IPS-20b (cell line): ENCODE measurements around the gene TAL1.

Experiments used
- H3K27ac ChIP-seq: one replicate; pipeline ENCODE4 v1.5.1; 2013; ENCODE audit warnings: low read length
- H3K27me3 ChIP-seq: 2 replicates; pipeline ENCODE4 v1.6.1; 2013; ENCODE audit warnings: mild to moderate bottlenecking, low read length, inconsistent platforms; ENCODE audit not compliant: insufficient read depth
- H3K36me3 ChIP-seq: 2 replicates; pipeline ENCODE4 v1.6.1; 2013; ENCODE audit warnings: low read depth, mild to moderate bottlenecking, inconsistent platforms, low read length, moderate library complexity; ENCODE audit not compliant: insufficient read depth
- H3K4me1 ChIP-seq: 2 replicates; pipeline ENCODE4 v1.6.1; 2013; ENCODE audit warnings: mild to moderate bottlenecking, control low read depth, inconsistent platforms, low read length, moderate library complexity; ENCODE audit not compliant: insufficient read depth
- H3K4me3 ChIP-seq: 2 replicates; pipeline ENCODE4 v1.5.1; 2013; ENCODE audit warnings: mild to moderate bottlenecking, low read length, inconsistent platforms
- H3K9ac ChIP-seq: 2 replicates; pipeline ENCODE4 v1.6.1; 2013; ENCODE audit warnings: low read depth, mild to moderate bottlenecking, inconsistent platforms, low read length, moderate library complexity
- H3K9me3 ChIP-seq: 2 replicates; pipeline ENCODE4 v1.6.1; 2013; ENCODE audit warnings: mild to moderate bottlenecking, low read depth, low read length, inconsistent platforms; ENCODE audit not compliant: insufficient read depth

The TAL1 gene

DNA sequence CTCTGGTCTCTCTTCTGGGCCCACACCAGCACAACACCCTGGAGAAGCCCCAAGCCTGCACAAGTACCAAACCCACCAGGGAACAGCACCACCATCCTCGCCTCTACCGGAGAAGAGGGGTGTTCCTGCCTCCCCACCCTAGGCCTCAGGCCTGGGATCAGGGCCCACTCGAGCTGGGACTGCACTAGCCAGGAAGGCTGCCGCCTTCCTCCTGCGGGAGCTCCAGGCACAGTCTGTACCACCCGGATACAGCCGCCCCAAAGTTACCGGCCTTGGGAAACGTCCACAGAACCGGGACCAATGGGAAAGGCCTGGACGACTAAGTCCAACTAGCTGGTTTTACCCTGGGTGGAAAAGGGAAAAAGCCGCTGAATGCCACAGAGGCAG is 3.4 kb downstream of the TAL1 start:
- Histone ChIP-seq H3K27ac (no peak overlapping the region), H3K27me3 (peaks cover 100% of the 10 kb centered on the region), H3K4me1 (peaks cover 32% of the 10 kb centered on the region), H3K4me3 (peak overlapping the region; percentile 43; the same call in 1 of the 2 replicates), H3K9ac (no peak overlapping the region), H3K36me3 (no peaks in the 10 kb centered on the region), H3K9me3 (peaks cover 6% of the 10 kb centered on the region; the same call in 1 of the 2 replicates)

DNA sequence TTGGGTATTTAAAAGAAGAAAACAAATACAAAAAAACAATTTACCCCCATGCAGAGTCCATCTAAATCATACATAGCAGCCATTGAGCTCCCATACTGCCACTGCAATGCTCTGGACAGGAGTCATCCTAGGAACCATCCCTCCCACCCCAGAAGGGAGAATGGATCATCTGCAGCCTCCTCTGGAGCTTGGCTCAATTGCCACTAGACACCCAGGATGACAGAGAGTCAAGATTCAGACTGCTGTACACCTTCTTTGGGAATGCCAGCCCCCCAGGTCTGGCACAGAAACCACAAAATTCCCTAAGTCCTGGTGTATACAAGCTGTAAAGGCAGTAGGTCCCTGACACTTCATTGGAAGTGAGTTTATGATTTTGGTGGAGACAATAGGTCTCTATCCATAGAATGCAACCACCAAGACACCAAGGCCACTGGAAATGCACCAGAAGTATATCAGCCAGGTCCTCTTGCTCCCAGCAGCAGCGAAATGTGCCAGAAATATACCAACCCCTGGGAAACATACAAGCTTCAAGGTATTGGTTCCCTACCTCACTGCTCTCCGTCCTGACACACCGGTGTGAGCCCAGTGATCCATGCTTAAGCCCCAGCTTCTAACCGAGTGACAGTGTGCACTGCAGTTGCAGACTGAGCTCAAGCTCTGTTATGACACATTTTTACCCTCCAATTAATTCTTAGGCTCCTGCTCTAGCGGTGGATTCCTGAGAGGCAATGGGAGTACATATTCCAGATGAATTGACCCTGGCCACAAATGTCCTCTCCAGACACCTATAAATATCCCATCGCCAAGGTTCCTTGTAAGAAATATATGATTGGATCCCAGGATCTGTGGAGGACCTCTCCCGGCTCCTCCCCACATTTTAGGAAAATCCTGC is 4.4 kb downstream of the TAL1 start:
- Histone ChIP-seq H3K27ac (no peak overlapping the region), H3K4me1 (peaks cover 32% of the 10 kb centered on the region), H3K36me3 (no peaks in the 10 kb centered on the region), H3K9me3 (peaks cover 8% of the 10 kb centered on the region; the same call in 1 of the 2 replicates), H3K9ac (no peak overlapping the region), H3K4me3 (no peak overlapping the region), H3K27me3 (peaks cover 100% of the 10 kb centered on the region)

DNA sequence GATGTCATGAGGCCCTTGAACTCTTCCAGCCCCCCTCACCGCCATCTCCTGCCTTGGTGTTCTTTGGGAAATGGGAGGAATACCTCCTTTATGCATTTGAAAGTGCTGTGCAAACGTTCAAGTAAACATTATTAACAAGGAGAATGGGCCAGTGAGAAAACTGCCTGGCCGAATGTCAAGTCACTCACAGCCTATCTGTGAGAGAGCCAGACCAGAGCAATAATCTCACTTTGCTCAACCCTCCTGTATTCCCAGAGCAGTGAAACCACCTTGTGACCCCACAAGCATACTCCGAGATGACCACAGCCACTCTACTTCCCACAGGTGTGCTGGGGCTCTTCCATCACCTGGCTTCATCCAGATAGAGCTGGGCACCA is 5.2 kb downstream of the TAL1 start:
- H3K36me3 ChIP-seq: no peaks in the 10 kb centered on the region
- peaks cover 8% of the 10 kb centered on the region; the same call in 1 of the 2 replicates for H3K9me3 ChIP-seq
- peaks cover 32% of the 10 kb centered on the region for H3K4me1 ChIP-seq
- no peak overlapping the region for H3K9ac ChIP-seq
- peaks cover 100% of the 10 kb centered on the region for H3K27me3 ChIP-seq
- no peak overlapping the region for H3K4me3 ChIP-seq
- no peak overlapping the region for H3K27ac ChIP-seq

DNA sequence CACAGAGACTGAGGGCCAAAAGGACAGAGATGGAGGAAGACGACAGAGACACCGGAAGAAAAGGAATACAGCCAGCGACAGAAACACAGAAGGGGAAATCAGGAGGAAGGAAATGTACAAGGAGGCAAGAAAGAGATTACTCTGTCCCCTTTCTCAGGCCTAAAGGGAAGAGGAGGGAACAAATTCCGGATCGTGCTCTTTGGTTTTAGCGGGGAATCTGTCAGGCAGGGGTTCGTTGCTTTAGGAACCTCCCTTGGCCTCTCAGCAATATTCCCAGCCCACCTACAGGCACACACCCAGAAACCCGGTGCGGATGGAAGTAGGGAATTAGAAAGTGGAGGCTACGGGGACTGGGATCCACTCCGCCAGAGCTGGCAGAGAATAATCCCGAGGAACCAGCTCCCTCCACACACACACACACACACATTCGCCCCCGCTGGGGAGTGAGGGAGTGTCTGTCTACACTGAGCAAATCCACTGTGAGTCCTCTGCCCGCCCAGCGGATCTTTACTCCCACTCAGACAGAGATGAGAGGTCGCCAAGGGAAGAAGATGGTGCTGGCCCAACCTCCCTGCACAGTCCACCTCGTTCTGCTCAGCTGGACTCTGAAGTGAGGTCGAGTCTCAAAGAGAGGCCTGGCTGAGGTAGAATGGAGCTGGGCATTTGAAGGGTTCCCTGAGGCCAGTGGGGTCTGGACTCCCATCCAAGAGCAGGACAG is 5.7 kb downstream of the TAL1 start:
- no peaks in the 10 kb centered on the region for H3K36me3 ChIP-seq

DNA sequence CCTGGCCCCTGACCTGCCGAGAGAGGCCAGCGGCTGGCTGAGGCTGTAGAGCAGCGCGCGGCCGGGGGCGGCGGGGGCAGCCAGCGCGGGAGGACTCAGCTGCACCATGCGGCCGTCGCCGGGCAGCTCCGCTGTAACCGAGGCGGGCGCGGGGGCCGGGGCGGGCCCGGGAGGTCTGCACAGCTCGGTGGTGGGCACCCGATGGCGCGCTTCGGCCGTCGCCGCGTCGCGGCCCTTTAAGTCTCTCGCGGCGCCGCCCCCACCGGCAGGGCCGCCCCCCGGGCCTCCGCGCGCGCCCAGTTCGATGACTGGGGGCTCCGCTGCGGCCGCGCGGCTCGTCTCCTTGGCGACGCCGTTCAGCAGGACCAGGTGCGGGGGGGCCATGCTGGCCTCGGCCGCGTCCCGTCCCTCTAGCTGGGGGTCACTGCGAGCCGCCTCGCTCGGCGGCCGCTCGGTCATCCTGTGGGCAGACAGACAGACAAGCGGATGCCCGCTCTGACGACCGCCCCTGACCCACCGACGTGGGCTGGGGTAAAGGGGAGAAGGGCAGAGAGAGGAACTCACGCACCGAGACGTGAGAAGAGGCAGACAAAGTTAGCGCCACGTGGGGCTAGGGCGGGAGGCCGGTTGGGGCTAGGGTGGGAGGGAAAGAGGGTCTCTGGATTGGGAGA is 6.5 kb downstream of the TAL1 start:
- peaks cover 8% of the 10 kb centered on the region; the same call in 1 of the 2 replicates for H3K9me3 ChIP-seq
- H3K36me3 ChIP-seq: no peaks in the 10 kb centered on the region
- H3K27me3 ChIP-seq: peaks cover 100% of the 10 kb centered on the region
- peak overlapping the region; percentile 20; the same call in 1 of the 2 replicates for H3K4me3 ChIP-seq
- no peak overlapping the region for H3K9ac ChIP-seq
- H3K27ac ChIP-seq: no peak overlapping the region
- H3K4me1 ChIP-seq: peaks cover 27% of the 10 kb centered on the region

More for the DNA sequence above, 5.7 kb downstream of the TAL1 start:
- Histone ChIP-seq H3K4me3 (peak overlapping the region; percentile 20; the same call in 1 of the 2 replicates), H3K27me3 (peaks cover 100% of the 10 kb centered on the region), H3K4me1 (peaks cover 27% of the 10 kb centered on the region), H3K9ac (no peak overlapping the region), H3K9me3 (peaks cover 8% of the 10 kb centered on the region; the same call in 1 of the 2 replicates), H3K27ac (no peak overlapping the region)

DNA sequence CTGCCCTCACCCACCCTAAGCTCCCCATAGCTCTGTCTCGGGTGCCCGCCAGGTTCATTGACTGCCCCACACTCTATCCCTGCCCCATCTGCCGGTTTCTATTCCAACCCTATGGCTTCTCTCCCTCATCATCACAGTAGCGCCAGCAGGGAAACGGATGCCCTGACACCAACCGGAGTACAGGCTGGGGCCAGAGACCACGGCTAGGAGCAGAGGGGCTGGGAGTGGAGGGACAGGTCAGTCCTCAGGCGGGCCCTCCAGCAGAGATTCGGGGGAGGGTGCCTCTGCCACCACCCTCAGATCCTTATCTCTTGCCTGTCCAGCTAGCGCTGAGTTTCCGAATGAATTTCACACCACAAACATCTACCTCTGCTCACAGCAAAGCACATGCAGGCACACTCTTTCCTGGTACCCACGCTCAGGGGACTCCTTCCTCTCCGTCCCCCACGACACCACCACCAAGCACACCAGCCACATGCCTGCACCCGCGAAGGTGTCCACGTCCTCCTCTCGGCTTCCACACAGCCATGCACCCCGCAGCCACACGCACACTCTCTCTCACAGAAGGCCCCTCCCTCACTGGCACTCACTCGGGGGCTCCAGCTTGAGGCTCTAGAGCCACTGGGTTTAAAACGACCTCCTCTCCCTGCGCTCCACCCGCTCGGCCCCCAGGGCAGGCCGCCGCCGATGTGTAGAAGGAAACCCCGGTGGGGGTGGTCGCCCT is 7.2 kb downstream of the TAL1 start:
- no peaks in the 10 kb centered on the region for H3K36me3 ChIP-seq
- no peak overlapping the region for H3K27ac ChIP-seq
- H3K9ac ChIP-seq: no peak overlapping the region
- peaks cover 8% of the 10 kb centered on the region; the same call in 1 of the 2 replicates for H3K9me3 ChIP-seq
- peak overlapping the region; percentile 28; the same call in 1 of the 2 replicates for H3K4me3 ChIP-seq
- H3K27me3 ChIP-seq: peaks cover 100% of the 10 kb centered on the region
- peaks cover 22% of the 10 kb centered on the region for H3K4me1 ChIP-seq

DNA sequence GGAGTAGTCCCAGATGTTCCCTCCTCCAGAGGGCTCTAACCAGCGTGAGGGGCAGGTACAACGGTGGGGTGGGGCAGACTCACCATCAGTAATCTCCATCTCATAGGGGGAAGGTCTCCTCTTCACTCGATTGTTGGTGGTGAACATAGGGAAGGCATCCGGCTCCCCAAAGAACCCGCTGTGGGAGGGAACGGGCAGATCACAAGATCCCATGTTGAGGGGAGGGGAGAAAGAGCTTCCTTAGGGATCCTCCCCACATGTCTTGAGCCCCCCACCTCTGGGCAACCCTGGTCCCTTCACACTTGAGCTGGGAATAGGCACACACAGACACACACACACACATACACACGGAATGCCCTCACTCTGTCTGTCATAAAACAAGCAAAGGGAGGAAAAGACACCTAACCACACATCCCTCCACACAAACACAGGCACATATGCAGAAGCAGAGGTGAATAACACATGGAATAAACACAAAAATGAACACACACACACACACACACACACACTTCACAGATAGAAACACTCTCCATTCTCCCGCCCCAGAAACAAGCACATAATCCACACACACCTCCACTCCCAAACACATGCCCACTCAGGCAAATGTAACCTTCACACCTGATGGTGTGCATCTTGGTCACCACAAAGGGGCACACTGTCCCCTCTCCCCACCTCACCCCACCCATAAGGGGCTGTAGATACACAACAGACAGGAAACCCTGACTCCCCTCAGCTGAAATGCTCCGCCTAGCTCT is 7.9 kb downstream of the TAL1 start:
- peaks cover 99% of the 10 kb centered on the region for H3K27me3 ChIP-seq

DNA sequence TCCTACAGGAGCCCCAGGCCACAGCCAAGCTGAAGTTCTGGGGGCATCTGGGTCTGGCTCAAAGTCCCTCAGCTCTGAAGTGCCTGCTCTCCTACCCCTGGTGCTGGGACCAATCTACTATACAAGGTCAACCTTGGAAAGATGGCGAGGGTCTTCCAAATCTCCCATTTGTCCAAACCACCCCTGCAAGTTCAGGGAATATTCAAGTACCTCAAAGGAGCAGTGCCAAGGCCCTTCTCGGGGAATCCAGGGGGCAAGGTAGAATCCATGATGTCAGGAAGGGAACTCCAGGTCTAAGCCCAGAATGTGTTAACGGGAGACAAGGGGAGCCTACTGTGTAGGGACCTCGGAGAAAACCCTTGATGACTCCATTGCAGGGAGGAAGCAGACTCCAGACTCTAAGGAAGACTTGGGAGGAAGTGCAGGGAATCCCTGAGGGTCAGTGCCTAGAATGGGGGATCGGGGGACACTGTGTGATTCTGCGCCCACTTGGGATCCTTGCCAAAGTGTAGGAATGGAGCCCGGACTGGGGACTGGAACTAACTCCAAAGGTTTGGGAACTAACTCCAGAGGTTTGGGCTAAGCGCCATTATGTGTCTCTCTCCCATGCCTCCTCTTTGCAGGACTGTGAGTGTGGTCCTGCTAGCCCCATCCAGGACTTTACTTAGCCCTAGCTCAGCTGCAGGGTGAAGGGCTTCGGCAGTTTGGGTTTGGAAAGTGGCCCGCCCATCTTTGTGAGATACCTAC is 8.7 kb downstream of the TAL1 start:
- H3K4me3 ChIP-seq: no peak overlapping the region
- H3K27me3 ChIP-seq: peaks cover 99% of the 10 kb centered on the region

More for the DNA sequence above, 7.9 kb downstream of the TAL1 start:
- no peak overlapping the region for H3K4me3 ChIP-seq
- peaks cover 8% of the 10 kb centered on the region; the same call in 1 of the 2 replicates for H3K9me3 ChIP-seq
- no peaks in the 10 kb centered on the region for H3K36me3 ChIP-seq
- H3K9ac ChIP-seq: no peak overlapping the region
- no peak overlapping the region for H3K27ac ChIP-seq
- H3K4me1 ChIP-seq: peaks cover 15% of the 10 kb centered on the region

DNA sequence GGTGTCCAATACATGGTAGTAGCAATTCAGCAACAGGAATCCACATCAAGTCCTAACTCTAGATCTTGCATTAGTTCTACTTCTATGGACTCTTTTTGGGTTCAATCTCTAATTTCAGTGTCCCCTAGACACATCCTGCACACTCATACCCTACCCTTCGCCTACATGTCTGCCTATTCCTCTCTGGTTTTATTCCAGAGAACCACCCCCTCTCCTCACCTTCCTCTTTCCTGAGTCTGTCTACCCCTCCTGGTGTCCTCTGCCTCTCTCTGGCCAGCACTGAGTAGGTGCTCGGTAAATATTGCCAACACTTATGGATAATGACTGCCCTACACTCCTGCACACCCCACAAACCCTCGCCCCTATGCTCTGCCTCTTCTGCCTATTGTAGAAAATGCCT is 9.5 kb downstream of the TAL1 start:
- no peak overlapping the region for H3K4me3 ChIP-seq
- H3K4me1 ChIP-seq: peaks cover 10% of the 10 kb centered on the region
- no peaks in the 10 kb centered on the region for H3K36me3 ChIP-seq
- H3K27me3 ChIP-seq: peaks cover 99% of the 10 kb centered on the region
- H3K27ac ChIP-seq: no peak overlapping the region
- H3K9me3 ChIP-seq: peaks cover 4% of the 10 kb centered on the region; the same call in 1 of the 2 replicates
- no peak overlapping the region for H3K9ac ChIP-seq

More for the DNA sequence above, 8.7 kb downstream of the TAL1 start:
- no peak overlapping the region for H3K27ac ChIP-seq
- peaks cover 10% of the 10 kb centered on the region for H3K4me1 ChIP-seq
- H3K36me3 ChIP-seq: no peaks in the 10 kb centered on the region
- no peak overlapping the region for H3K9ac ChIP-seq
- H3K9me3 ChIP-seq: peaks cover 8% of the 10 kb centered on the region; the same call in 1 of the 2 replicates
